H9 (cell line): ENCODE measurements around the gene L3MBTL4. TPM values are rescaled to one million over a fixed set of nuclear protein-coding genes. Genes with fewer than 3 reads are reported as not detected.

ENCODE experiments used
- DNase-seq: peaks from one replicate; pipeline ENCODE4 v3.0.0-alpha.2; 2017
- H2AFZ ChIP-seq: one replicate; pipeline ENCODE4 v1.6.1; 2013; ENCODE audit warnings: mild to moderate bottlenecking, low read length, control low read depth, moderate library complexity
- H2AK5ac ChIP-seq: 2 replicates; pipeline ENCODE4 v1.6.1; 2013; ENCODE audit warnings: low read length, control low read depth, mixed read lengths; ENCODE audit not compliant: insufficient read length
- H2BK120ac ChIP-seq: one replicate; pipeline ENCODE4 v1.6.1; 2013; ENCODE audit warnings: low read depth, mild to moderate bottlenecking, low read length, control low read depth, inconsistent platforms; ENCODE audit not compliant: poor library complexity, severe bottlenecking
- H2BK12ac ChIP-seq: 2 replicates; pipeline ENCODE4 v1.6.1; 2013; ENCODE audit warnings: low read length, control low read depth, mixed read lengths, low read depth; ENCODE audit not compliant: insufficient read length
- H2BK15ac ChIP-seq: 2 replicates; pipeline ENCODE4 v1.6.1; 2013; ENCODE audit warnings: low read depth, low read length, control low read depth
- H2BK20ac ChIP-seq: one replicate; pipeline ENCODE4 v1.6.1; 2013; ENCODE audit warnings: low read depth, mild to moderate bottlenecking, low read length, control low read depth, inconsistent platforms; ENCODE audit not compliant: poor library complexity, severe bottlenecking
- H2BK5ac ChIP-seq: 2 replicates; pipeline ENCODE4 v1.6.1; 2013; ENCODE audit warnings: low read length, control low read depth, mixed read lengths; ENCODE audit not compliant: insufficient read length
- H3K14ac ChIP-seq: 2 replicates; pipeline ENCODE4 v1.6.1; 2013; ENCODE audit warnings: low read length, control low read depth; ENCODE audit not compliant: insufficient read depth
- H3K18ac ChIP-seq: 2 replicates; pipeline ENCODE4 v1.6.1; 2013; ENCODE audit warnings: low read depth, mild to moderate bottlenecking, mixed read lengths, low read length, control low read depth; ENCODE audit not compliant: insufficient read length
- H3K23ac ChIP-seq: 2 replicates; pipeline ENCODE4 v1.6.1; 2013; ENCODE audit warnings: low read length, control low read depth, mixed read lengths, low read depth; ENCODE audit not compliant: insufficient read length
- H3K23me2 ChIP-seq: 2 replicates; pipeline ENCODE4 v1.6.1; 2013; ENCODE audit warnings: low read depth, mild to moderate bottlenecking, mixed read lengths, low read length, control low read depth; ENCODE audit not compliant: insufficient read length, poor library complexity, severe bottlenecking
- H3K27ac ChIP-seq: 2 replicates; pipeline ENCODE4 v1.5.1; 2013; ENCODE audit warnings: low read length, control low read depth, mixed read lengths, low read depth; ENCODE audit not compliant: insufficient read length
- H3K27me3 ChIP-seq: 2 replicates; pipeline ENCODE4 v1.6.1; 2013; ENCODE audit warnings: low read length, control low read depth, inconsistent platforms; ENCODE audit not compliant: insufficient read depth
- H3K4ac ChIP-seq: 2 replicates; pipeline ENCODE4 v1.6.1; 2013; ENCODE audit warnings: low read depth, mild to moderate bottlenecking, control low read depth, inconsistent platforms, low read length, moderate library complexity
- H3K4me1 ChIP-seq: 2 replicates; pipeline ENCODE4 v1.6.1; 2013; ENCODE audit warnings: low read length, control low read depth, inconsistent platforms; ENCODE audit not compliant: insufficient read depth
- H3K4me2 ChIP-seq: 2 replicates; pipeline ENCODE4 v1.6.1; 2013; ENCODE audit warnings: low read length, control low read depth, mixed read lengths; ENCODE audit not compliant: insufficient read length, insufficient read depth
- H3K56ac ChIP-seq: 2 replicates; pipeline ENCODE4 v1.6.1; 2013; ENCODE audit warnings: low read depth, mild to moderate bottlenecking, mixed read lengths, low read length, control low read depth; ENCODE audit not compliant: insufficient read length
- H3K79me1 ChIP-seq: 2 replicates; pipeline ENCODE4 v1.6.1; 2013; ENCODE audit warnings: low read depth, mild to moderate bottlenecking, moderate library complexity, low read length, control low read depth, inconsistent platforms; ENCODE audit not compliant: insufficient read depth, poor library complexity, severe bottlenecking
- H3K79me2 ChIP-seq: 2 replicates; pipeline ENCODE4 v1.6.1; 2013; ENCODE audit warnings: low read length, control low read depth, inconsistent platforms; ENCODE audit not compliant: insufficient read depth
- H3K9ac ChIP-seq: 2 replicates; pipeline ENCODE4 v1.6.1; 2013; ENCODE audit warnings: low read length, control low read depth, mixed read lengths; ENCODE audit not compliant: insufficient read length; ENCODE audit errors: extremely low read depth
- H3K9me3 ChIP-seq: one replicate; pipeline ENCODE4 v1.6.1; 2013; ENCODE audit warnings: low read depth, low read length, inconsistent platforms; ENCODE audit not compliant: control insufficient read depth
- H3T11ph ChIP-seq: one replicate; pipeline ENCODE4 v1.6.1; 2013; ENCODE audit warnings: mild to moderate bottlenecking, low read length, control low read depth, inconsistent platforms
- H4K20me1 ChIP-seq: one replicate; pipeline ENCODE4 v1.6.1; 2013; ENCODE audit not compliant: control insufficient read depth, insufficient read length, insufficient read depth
- H4K5ac ChIP-seq: 2 replicates; pipeline ENCODE4 v1.6.1; 2013; ENCODE audit warnings: low read depth, mild to moderate bottlenecking, mixed read lengths, low read length, control low read depth; ENCODE audit not compliant: insufficient read length
- H4K8ac ChIP-seq: replicated peaks from 2 replicates; pipeline ENCODE4 v1.6.1; 2013; ENCODE audit warnings: low read length, control low read depth, mixed read lengths, low read depth; ENCODE audit not compliant: insufficient read length
- H4K91ac ChIP-seq: 2 replicates; pipeline ENCODE4 v1.6.1; 2013; ENCODE audit warnings: low read depth, mild to moderate bottlenecking, moderate library complexity, mixed read lengths, low read length, control low read depth; ENCODE audit not compliant: insufficient read length
- H3K27ac Mint-ChIP-seq, 3 experiments: 2 replicates in 2 of 3; 3 replicates in 1 of 3; pipeline ENCODE4 v1.8.0; 2020 to 2021; ENCODE audit warnings: mixed read lengths in 3 of 3, mild to moderate bottlenecking in 1 of 3, moderate library complexity in 1 of 3
- H3K27me3 Mint-ChIP-seq: 2 replicates; pipeline ENCODE4 v1.8.0; 2021; ENCODE audit warnings: low read depth, mild to moderate bottlenecking, moderate library complexity, mixed read lengths
- H3K36me3 Mint-ChIP-seq, 3 experiments: 2 replicates in 2 of 3; 3 replicates in 1 of 3; pipeline ENCODE4 v1.8.0; 2020 to 2021; ENCODE audit warnings: low read depth in 3 of 3, mixed read lengths in 3 of 3; ENCODE audit not compliant: insufficient read depth in 1 of 3
- H3K4me1 Mint-ChIP-seq, 2 experiments: 2 replicates each; pipeline ENCODE4 v1.8.0; 2020; ENCODE audit warnings: mixed read lengths in 2 of 2
- H3K4me3 Mint-ChIP-seq, 2 experiments: 2 replicates in 1 of 2; 3 replicates in 1 of 2; pipeline ENCODE4 v1.8.0; 2020 to 2021; ENCODE audit warnings: mild to moderate bottlenecking in 2 of 2, mixed read lengths in 2 of 2, moderate library complexity in 1 of 2
- H3K9me3 Mint-ChIP-seq, 2 experiments: 2 replicates in 1 of 2; 3 replicates in 1 of 2; pipeline ENCODE4 v1.8.0; 2020; ENCODE audit warnings: mild to moderate bottlenecking in 2 of 2, mixed read lengths in 2 of 2, moderate library complexity in 1 of 2
- CTCF ChIP-seq: fragments of 200-600 bp; sonication (generic); conservative IDR thresholded peaks from 3 replicates; pipeline ENCODE4 v1.8.0; 2021; ENCODE audit warnings: antibody characterized with exemption, mild to moderate bottlenecking
- WGBS: extraction: QIAGEN DNeasy Blood & Tissue Kit; methylation state at CpG from one replicate; pipeline ENCODE4 v1.1.7; 2013; ENCODE audit warnings: missing lambda C conversion rate, low lambda C conversion rate, mixed read lengths; ENCODE audit not compliant: insufficient read length; ENCODE audit errors: extremely low coverage; 5-methylcytosine and 5-hydroxymethylcytosine counted together
- total RNA-seq: library from RNA; stranded (reverse); gene quantifications from 2 replicates; pipeline ENCODE4 v1.2.1, GENCODE V29; 2021

L3MBTL4 gene
- total RNA-seq, 1 experiment from 2014 or later = 1.9 TPM

GRCh38 chr18:5973099-5973498, 441.6 kb downstream of the L3MBTL4 start:
- Histone ChIP-seq H3K27ac (no peak overlapping the region), H2BK12ac (no peak overlapping the region), H3K79me1 (no peaks in the 10 kb centered on the region), H3K9me3 (no peaks in the 10 kb centered on the region), H3K27me3 (no peaks in the 10 kb centered on the region), H3K4ac (no peak overlapping the region), H4K20me1 (no peaks in the 10 kb centered on the region), H2BK120ac (no peak overlapping the region), H3K23me2 (no peaks in the 10 kb centered on the region), H2AFZ (no peak overlapping the region), H3K4me1 (peaks cover 6% of the 10 kb centered on the region; the same call in 1 of the 2 replicates), H3K23ac (no peak overlapping the region), H3K9ac (no peak overlapping the region), H2BK20ac (no peak overlapping the region), H2AK5ac (no peak overlapping the region), H3K56ac (no peak overlapping the region), H2BK5ac (no peak overlapping the region), H3K18ac (no peak overlapping the region), H3T11ph (no peak overlapping the region), H3K14ac (no peak overlapping the region), H3K79me2 (no peaks in the 10 kb centered on the region), H3K4me2 (no peak overlapping the region), H4K91ac (no peak overlapping the region), H4K8ac (no peak overlapping the region), H2BK15ac (no peak overlapping the region), H4K5ac (no peak overlapping the region)
- Mint-ChIP-seq H3K4me1 (peaks cover 24 to 28% of the 10 kb centered on the region in 2 experiments), H3K27me3 (no peaks in the 10 kb centered on the region), H3K27ac (no peak overlapping the region), H3K4me3 (no peak overlapping the region), H3K36me3 (no peaks in the 10 kb centered on the region), H3K9me3 (no peaks in the 10 kb centered on the region)
- WGBS = no CpG with 5 or more reads among the region's 3 CpGs
- TF ChIP-seq CTCF = no peak
- no peak for DNase-seq
